ENCODE measurements around the gene PVR.
"Not testable (repeated sequence)": the region's sequence is repeated elsewhere in the genome, so short reads cannot be mapped to it uniquely, and the experiment has no call there.

The PVR gene

GRCh38 chr19:44672226-44672625, 28.5 kb downstream of the PVR start:
- no peak for DNase-seq (ENCODE audit: low read depth)

GRCh38 chr19:44673510-44673909, 29.8 kb downstream of the PVR start:
- DNase-seq (ENCODE audit: low read depth): no peak

GRCh38 chr19:44675521-44675920, 31.8 kb downstream of the PVR start:
- DNase-seq (ENCODE audit: low read depth): no peak

- no peak for DNase-seq (ENCODE audit: low read depth)
Measured at GRCh38 chr19:44677019-44677811, 33.5 kb downstream of the PVR start.

- DNase-seq (ENCODE audit: low read depth): no peak
Measured at GRCh38 chr19:44680536-44680935, 36.8 kb downstream of the PVR start.

GRCh38 chr19:44681992-44682790, 38.5 kb downstream of the PVR start:
- no peak for DNase-seq (ENCODE audit: low read depth)

- no peak for DNase-seq (ENCODE audit: low read depth)
Measured at GRCh38 chr19:44682807-44683206, 39.1 kb downstream of the PVR start.

- DNase-seq (ENCODE audit: low read depth): no peak
Measured at GRCh38 chr19:44683434-44684210, 39.9 kb downstream of the PVR start.

GRCh38 chr19:44684396-44684795, 40.7 kb downstream of the PVR start:
- DNase-seq (ENCODE audit: low read depth): not testable (repeated sequence)

- no peak for DNase-seq (ENCODE audit: low read depth)
Measured at GRCh38 chr19:44684892-44685863, 41.5 kb downstream of the PVR start.

- no peak for DNase-seq (ENCODE audit: low read depth)
Measured at GRCh38 chr19:44685877-44686276, 42.2 kb downstream of the PVR start.

GRCh38 chr19:44686896-44687295, 43.2 kb downstream of the PVR start:
- no peak for DNase-seq (ENCODE audit: low read depth)

- DNase-seq (ENCODE audit: low read depth): no peak
Measured at GRCh38 chr19:44687888-44688287, 44.2 kb downstream of the PVR start.

GRCh38 chr19:44689290-44690130, 45.8 kb downstream of the PVR start:
- DNase-seq (ENCODE audit: low read depth): peak; percentile 63

GRCh38 chr19:44690131-44690440, 46.4 kb downstream of the PVR start:
- no peak for DNase-seq (ENCODE audit: low read depth)

- no peak for DNase-seq (ENCODE audit: low read depth)
Measured at GRCh38 chr19:44692379-44692721, 48.6 kb downstream of the PVR start.

- DNase-seq (ENCODE audit: low read depth): no peak
Measured at GRCh38 chr19:44694184-44694579, 50.5 kb downstream of the PVR start.

- DNase-seq (ENCODE audit: low read depth): no peak
Measured at GRCh38 chr19:44696939-44697669, 53.4 kb downstream of the PVR start.

GRCh38 chr19:44697670-44698034, 53.9 kb downstream of the PVR start:
- no peak for DNase-seq (ENCODE audit: low read depth)

Measured in stimulated activated CD4-positive, alpha-beta T cell treated with anti-CD3 and anti-CD28 coated beads, Interleukin-2, amount 100 ng/mL, for 4 hours (primary cell).